OCI-LY1 (cell line): ENCODE measurements around the gene NRG2.

Source experiments
- H2AFZ ChIP-seq: fragments of 200-600 bp; sonication (generic), shearing (Covaris generic); 2 replicates; pipeline ENCODE4 v1.6.0; 2014; ENCODE audit warnings: antibody characterized with exemption, mild to moderate bottlenecking, low read length
- H3F3A ChIP-seq: fragments of 200-600 bp; sonication (generic), shearing (Covaris generic); 2 replicates; pipeline ENCODE4 v1.6.0; 2014; ENCODE audit warnings: mild to moderate bottlenecking, antibody characterized with exemption, low read length, moderate library complexity; ENCODE audit not compliant: insufficient read depth
- H3K27ac ChIP-seq: fragments of 200-600 bp; sonication (generic); 2 replicates; pipeline ENCODE4 v1.5.1; 2014; ENCODE audit warnings: low read length, mixed run types, mild to moderate bottlenecking, low read depth; ENCODE audit not compliant: poor library complexity, severe bottlenecking
- H3K27me3 ChIP-seq: fragments of 200-600 bp; sonication (generic); 2 replicates; pipeline ENCODE4 v1.6.0; 2014; ENCODE audit warnings: antibody characterized with exemption, mild to moderate bottlenecking, low read length, moderate library complexity; ENCODE audit not compliant: insufficient read depth
- H3K36me3 ChIP-seq: fragments of 200-600 bp; sonication (generic); 2 replicates; pipeline ENCODE4 v1.6.1; 2014; ENCODE audit warnings: mild to moderate bottlenecking, antibody characterized with exemption, low read length, moderate library complexity, mixed read lengths; ENCODE audit not compliant: insufficient read depth
- H3K4me1 ChIP-seq: fragments of 200-600 bp; sonication (generic); 2 replicates; pipeline ENCODE4 v1.5.1; 2014; ENCODE audit warnings: mild to moderate bottlenecking, low read length, moderate library complexity; ENCODE audit not compliant: insufficient read depth, severe bottlenecking
- H3K4me2 ChIP-seq: fragments of 200-600 bp; sonication (generic), shearing (Covaris generic); 2 replicates; pipeline ENCODE4 v1.6.1; 2014; ENCODE audit warnings: low read length
- H3K4me3 ChIP-seq: fragments of 200-600 bp; sonication (generic); 2 replicates; pipeline ENCODE4 v1.5.1; 2014; ENCODE audit warnings: low read length, low read depth, mild to moderate bottlenecking, mixed read lengths; ENCODE audit not compliant: poor library complexity, severe bottlenecking
- H3K79me2 ChIP-seq: fragments of 200-600 bp; shearing (Covaris generic); 2 replicates; pipeline ENCODE4 v1.6.1; 2016; ENCODE audit warnings: mixed run types, low read length, mixed read lengths; ENCODE audit not compliant: insufficient read depth
- H3K9ac ChIP-seq: fragments of 200-600 bp; sonication (generic), shearing (Covaris generic); 2 replicates; pipeline ENCODE4 v1.6.1; 2014; ENCODE audit warnings: mild to moderate bottlenecking, low read length, mixed read lengths
- H3K9me2 ChIP-seq: fragments of 200-600 bp; sonication (generic), shearing (Covaris generic); 2 replicates; pipeline ENCODE4 v1.6.1; 2014; ENCODE audit warnings: low read depth, mild to moderate bottlenecking, low read length, mixed read lengths
- H3K9me3 ChIP-seq: fragments of 200-600 bp; shearing (Covaris generic); 2 replicates; pipeline ENCODE4 v1.6.1; 2014; ENCODE audit warnings: low read length, mixed read lengths
- H4K20me1 ChIP-seq: fragments of 200-600 bp; sonication (generic), shearing (Covaris generic); 2 replicates; pipeline ENCODE4 v1.6.0; 2016; ENCODE audit warnings: mild to moderate bottlenecking, low read length; ENCODE audit not compliant: insufficient read depth
- EZH2 ChIP-seq: fragments of 200-600 bp; sonication (generic), shearing (Covaris generic); IDR thresholded peaks from 2 replicates; pipeline ENCODE4 v1.8.0; 2017; ENCODE audit warnings: borderline replicate concordance, mixed run types, mild to moderate bottlenecking, antibody characterized with exemption, low read length, moderate library complexity, mixed read lengths
- TF ChIP-seq, protein P1 (sequence below): fragments of 200-600 bp; sonication (generic), shearing (Covaris generic); IDR thresholded peaks from 2 replicates; pipeline ENCODE4 v1.5.1; 2017; ENCODE audit warnings: mild to moderate bottlenecking, antibody characterized with exemption, low read length, moderate library complexity, mixed read lengths

The NRG2 gene

DNA sequence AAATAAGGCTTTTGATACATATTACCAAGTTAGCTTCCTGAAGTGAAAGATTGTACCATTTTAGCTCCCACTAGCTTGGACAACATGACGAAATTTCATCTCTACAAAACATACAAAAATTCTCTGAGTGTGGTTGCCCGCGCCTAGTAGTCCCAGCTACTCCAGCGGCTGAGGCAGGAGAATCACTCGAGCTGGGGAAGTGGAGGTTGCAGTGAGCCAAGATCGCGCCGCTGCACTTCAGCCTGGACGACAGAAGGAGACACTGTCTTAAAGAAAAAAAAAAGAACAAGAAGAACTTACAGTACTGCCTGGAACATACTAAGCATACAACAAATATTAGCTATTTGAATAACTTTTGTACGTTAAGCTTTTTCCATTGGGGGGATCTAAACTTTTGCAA is 29.7 kb upstream of the NRG2 start:
- Histone ChIP-seq H3K9me3 (no peaks in the 10 kb centered on the region), H3K27me3 (no peaks in the 10 kb centered on the region), H4K20me1 (no peaks in the 10 kb centered on the region), H3F3A (no peaks in the 10 kb centered on the region), H3K79me2 (no peaks in the 10 kb centered on the region), H3K27ac (no peak overlapping the region), H3K9me2 (no peaks in the 10 kb centered on the region), H3K4me1 (no peaks in the 10 kb centered on the region), H3K4me3 (no peak overlapping the region), H3K4me2 (no peak overlapping the region), H2AFZ (no peak overlapping the region), H3K9ac (no peak overlapping the region), H3K36me3 (no peaks in the 10 kb centered on the region)
- TF ChIP-seq, protein P1, sequence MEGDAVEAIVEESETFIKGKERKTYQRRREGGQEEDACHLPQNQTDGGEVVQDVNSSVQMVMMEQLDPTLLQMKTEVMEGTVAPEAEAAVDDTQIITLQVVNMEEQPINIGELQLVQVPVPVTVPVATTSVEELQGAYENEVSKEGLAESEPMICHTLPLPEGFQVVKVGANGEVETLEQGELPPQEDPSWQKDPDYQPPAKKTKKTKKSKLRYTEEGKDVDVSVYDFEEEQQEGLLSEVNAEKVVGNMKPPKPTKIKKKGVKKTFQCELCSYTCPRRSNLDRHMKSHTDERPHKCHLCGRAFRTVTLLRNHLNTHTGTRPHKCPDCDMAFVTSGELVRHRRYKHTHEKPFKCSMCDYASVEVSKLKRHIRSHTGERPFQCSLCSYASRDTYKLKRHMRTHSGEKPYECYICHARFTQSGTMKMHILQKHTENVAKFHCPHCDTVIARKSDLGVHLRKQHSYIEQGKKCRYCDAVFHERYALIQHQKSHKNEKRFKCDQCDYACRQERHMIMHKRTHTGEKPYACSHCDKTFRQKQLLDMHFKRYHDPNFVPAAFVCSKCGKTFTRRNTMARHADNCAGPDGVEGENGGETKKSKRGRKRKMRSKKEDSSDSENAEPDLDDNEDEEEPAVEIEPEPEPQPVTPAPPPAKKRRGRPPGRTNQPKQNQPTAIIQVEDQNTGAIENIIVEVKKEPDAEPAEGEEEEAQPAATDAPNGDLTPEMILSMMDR, result no peak
- no peak for TF ChIP-seq EZH2

- Histone ChIP-seq H3K9me3 (no peaks in the 10 kb centered on the region), H3K4me3 (no peak overlapping the region), H3K4me2 (no peak overlapping the region), H3K4me1 (no peaks in the 10 kb centered on the region), H3K27ac (no peak overlapping the region), H3F3A (no peaks in the 10 kb centered on the region), H2AFZ (no peak overlapping the region), H3K9ac (no peak overlapping the region), H4K20me1 (no peaks in the 10 kb centered on the region), H3K27me3 (no peaks in the 10 kb centered on the region), H3K9me2 (no peaks in the 10 kb centered on the region), H3K79me2 (no peaks in the 10 kb centered on the region), H3K36me3 (no peaks in the 10 kb centered on the region)
- TF ChIP-seq EZH2, result no peak
- TF ChIP-seq, protein P1, result no peak
Observed at GRCh38 chr5:140060816-140061215, 17.7 kb upstream of the NRG2 start.

- Histone ChIP-seq H2AFZ (no peak overlapping the region), H3K4me3 (no peak overlapping the region), H4K20me1 (no peaks in the 10 kb centered on the region), H3K27ac (no peak overlapping the region), H3K4me1 (no peaks in the 10 kb centered on the region), H3K9ac (no peak overlapping the region), H3K9me3 (no peaks in the 10 kb centered on the region), H3K36me3 (no peaks in the 10 kb centered on the region), H3F3A (no peaks in the 10 kb centered on the region), H3K9me2 (no peaks in the 10 kb centered on the region), H3K27me3 (no peaks in the 10 kb centered on the region), H3K79me2 (no peaks in the 10 kb centered on the region), H3K4me2 (no peak overlapping the region)
- no peak for TF ChIP-seq EZH2
- TF ChIP-seq, protein P1, result no peak
Observed at GRCh38 chr5:140058212-140058932, 15.3 kb upstream of the NRG2 start.
